ENCODE results near the gene WRAP73.

Gene WRAP73

DNA sequence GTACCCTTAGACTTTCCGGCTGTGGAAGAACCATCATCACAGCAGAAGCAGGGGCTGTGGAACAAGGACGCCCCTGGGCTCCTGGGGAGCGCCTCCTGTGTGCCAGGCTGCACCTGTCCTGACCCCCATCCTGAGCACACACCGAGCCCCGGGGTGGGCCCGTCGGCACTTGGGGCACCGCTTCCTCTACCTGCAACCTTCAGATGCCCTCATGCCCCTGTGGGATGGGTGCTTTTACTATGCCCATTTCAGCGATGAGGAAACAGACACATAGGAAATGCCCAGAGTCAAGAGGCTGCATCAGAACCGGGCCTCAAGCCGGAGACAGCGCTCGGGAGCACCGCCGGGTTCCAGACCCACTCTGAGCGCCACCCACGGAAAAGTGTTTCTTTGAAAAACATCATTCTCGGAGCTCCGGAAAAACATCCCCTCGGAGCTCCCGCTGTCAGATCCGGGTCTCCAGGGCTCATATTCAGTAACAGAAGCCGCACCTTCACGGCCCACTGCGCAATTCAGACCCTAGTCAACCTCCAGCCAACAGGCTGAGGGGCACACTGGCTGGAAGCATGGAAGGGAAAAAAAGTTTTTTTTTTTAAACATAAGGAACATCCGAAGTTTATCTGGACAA lies 17.1 kb downstream of the WRAP73 start:
- Histone ChIP-seq H4K20me1 (peaks cover 26% of the 10 kb centered on the region), H3K27ac (no peak overlapping the region), H3K36me3 (peaks cover 99% of the 10 kb centered on the region), H3K27me3 (no peaks in the 10 kb centered on the region), H3K4me3 (no peak overlapping the region), H3K4me2 (no peak overlapping the region), H3K9me3 (no peaks in the 10 kb centered on the region), H3K4me1 (peaks cover 30% of the 10 kb centered on the region), H3K9ac (no peak overlapping the region)
- TF ChIP-seq Cebpa-rat (IDR thresholded peaks at IDR 0.05): no peak

DNA sequence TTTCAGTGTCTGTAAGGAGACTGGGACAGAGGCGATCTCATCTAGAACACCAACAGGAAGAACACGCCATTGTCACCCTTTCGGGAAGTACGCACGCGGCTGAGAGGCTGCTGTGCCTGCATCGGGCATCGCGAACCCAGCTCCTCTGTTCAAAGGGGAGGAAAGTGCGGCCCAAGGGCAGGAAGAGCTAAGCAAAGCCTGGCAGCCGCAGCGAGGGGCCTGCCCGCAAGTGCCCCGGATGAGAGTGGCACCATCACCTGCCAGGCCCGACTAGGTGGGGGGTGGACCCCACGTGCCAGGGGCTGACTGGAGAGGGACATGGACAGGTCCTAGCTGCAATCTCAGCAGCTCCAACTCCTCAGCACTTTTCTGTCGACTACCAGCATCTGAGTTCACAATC lies 17.6 kb downstream of the WRAP73 start:
- peaks cover 25% of the 10 kb centered on the region for H3K4me1 ChIP-seq
- H3K9ac ChIP-seq: no peak overlapping the region
- no peaks in the 10 kb centered on the region for H3K27me3 ChIP-seq
- no peaks in the 10 kb centered on the region for H3K9me3 ChIP-seq
- no peak overlapping the region for H3K4me3 ChIP-seq
- no peak overlapping the region for H3K27ac ChIP-seq
- peaks cover 30% of the 10 kb centered on the region for H4K20me1 ChIP-seq
- TF ChIP-seq Cebpa-rat (IDR thresholded peaks at IDR 0.05): no peak
- H3K4me2 ChIP-seq: no peak overlapping the region
- peaks cover 99% of the 10 kb centered on the region for H3K36me3 ChIP-seq

DNA sequence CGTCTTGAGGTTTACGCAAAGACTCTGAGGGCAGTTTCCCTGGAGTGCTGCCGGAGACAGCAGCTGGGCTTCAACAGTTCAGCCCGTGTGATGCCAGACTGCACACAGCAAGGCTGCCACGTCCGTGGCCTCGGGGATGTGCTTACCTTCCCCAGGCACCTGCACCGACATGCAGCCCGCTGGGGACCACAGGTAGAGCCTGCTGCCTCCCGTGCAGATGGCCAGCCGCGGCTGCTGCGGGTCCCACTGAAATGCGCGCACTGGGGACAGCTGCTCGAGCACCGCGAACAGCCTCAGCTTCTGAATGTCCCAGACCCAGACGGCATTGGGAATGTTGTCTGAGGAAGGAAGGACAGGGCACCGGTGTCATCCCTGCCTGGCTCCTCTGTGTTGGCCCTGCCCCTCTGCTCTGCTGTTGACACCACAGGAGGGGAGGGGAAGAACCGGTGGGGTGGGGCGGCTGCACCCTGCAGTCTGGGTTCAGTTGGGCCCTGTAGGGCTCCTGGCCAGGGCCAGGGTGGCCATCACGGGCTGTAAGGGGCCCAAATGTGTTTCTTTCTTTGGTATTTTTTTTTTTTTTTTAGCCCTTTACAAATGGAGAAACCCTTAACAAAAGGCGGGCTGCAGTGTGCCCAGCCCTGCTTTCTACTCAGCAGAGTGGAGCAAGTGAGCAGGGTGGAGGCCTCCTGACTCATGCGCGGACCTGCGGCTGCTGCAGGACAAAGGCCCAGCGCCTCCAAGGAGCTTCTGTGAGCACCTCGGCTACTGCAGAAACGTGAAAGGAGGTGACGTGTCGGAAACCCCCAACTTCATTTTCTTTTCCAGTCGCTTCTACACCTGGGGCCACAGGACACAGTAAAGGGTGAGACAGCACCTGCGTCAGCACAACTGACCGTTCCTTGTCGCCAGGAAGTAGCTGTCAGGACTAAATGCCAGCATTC lies 18.3 kb downstream of the WRAP73 start:
- H3K9ac ChIP-seq: 0 out of 2 replicates have a peak overlapping the region, but pooled peaks have one; percentile 38
- peaks cover 30% of the 10 kb centered on the region for H4K20me1 ChIP-seq
- H3K4me3 ChIP-seq: no peak overlapping the region
- TF ChIP-seq Cebpa-rat (IDR thresholded peaks at IDR 0.05): no peak
- peaks cover 24% of the 10 kb centered on the region for H3K4me1 ChIP-seq
- no peak overlapping the region for H3K4me2 ChIP-seq
- H3K9me3 ChIP-seq: no peaks in the 10 kb centered on the region
- peaks cover 96% of the 10 kb centered on the region for H3K36me3 ChIP-seq
- H3K27ac ChIP-seq: no peak overlapping the region
- H3K27me3 ChIP-seq: no peaks in the 10 kb centered on the region

DNA sequence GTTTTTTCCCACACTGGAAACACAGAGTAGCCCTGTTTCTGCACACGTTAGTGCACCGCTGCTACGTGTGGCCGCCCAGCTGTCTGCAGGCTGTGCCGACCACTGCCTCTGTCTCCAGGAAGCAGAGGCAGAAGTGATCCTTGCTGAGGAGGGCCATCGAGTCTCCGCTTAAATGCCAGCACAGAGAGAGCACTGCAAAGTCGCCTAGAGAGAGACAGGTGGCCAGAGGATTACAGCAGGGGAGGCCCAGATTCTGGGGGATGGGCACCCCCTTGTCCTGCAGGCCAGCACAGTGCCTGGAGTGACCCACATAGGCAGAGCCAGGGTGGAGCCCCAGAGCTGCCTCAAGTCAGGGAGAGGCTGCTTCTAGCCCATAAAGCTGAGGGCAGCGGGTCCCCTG lies 19.0 kb downstream of the WRAP73 start:
- H4K20me1 ChIP-seq: peaks cover 32% of the 10 kb centered on the region
- H3K27ac ChIP-seq: no peak overlapping the region
- H3K36me3 ChIP-seq: peaks cover 90% of the 10 kb centered on the region
- H3K4me2 ChIP-seq: no peak overlapping the region
- 0 out of 2 replicates have a peak overlapping the region, but pooled peaks have one; percentile 38 for H3K9ac ChIP-seq
- H3K4me1 ChIP-seq: peaks cover 26% of the 10 kb centered on the region
- peaks cover under 1% of the 10 kb centered on the region; the same call in 1 of the 2 replicates for H3K27me3 ChIP-seq
- TF ChIP-seq Cebpa-rat (IDR thresholded peaks at IDR 0.05): no peak
- H3K4me3 ChIP-seq: no peak overlapping the region
- H3K9me3 ChIP-seq: no peaks in the 10 kb centered on the region

- Histone ChIP-seq H3K27ac (peak overlapping the region; percentile 26; the same call in 1 of the 2 replicates), H3K9ac (no peak overlapping the region), H3K4me1 (peaks cover 32% of the 10 kb centered on the region), H3K36me3 (peaks cover 82% of the 10 kb centered on the region), H3K4me3 (no peak overlapping the region), H4K20me1 (peaks cover 38% of the 10 kb centered on the region), H3K27me3 (peaks cover 6% of the 10 kb centered on the region; the same call in 1 of the 2 replicates), H3K9me3 (no peaks in the 10 kb centered on the region), H3K4me2 (peak overlapping the region; percentile 43)
- TF ChIP-seq Cebpa-rat (IDR thresholded peaks at IDR 0.05): no peak
Observed at GRCh38 chr1:3630161-3630611, 19.7 kb downstream of the WRAP73 start.

GRCh38 chr1:3629561-3630160 lies 20.2 kb downstream of the WRAP73 start:
- H3K27ac ChIP-seq: no peak overlapping the region
- H4K20me1 ChIP-seq: peaks cover 38% of the 10 kb centered on the region
- no peak for TF ChIP-seq Cebpa-rat (IDR thresholded peaks at IDR 0.05)
- H3K9me3 ChIP-seq: no peaks in the 10 kb centered on the region
- no peak overlapping the region for H3K9ac ChIP-seq
- H3K27me3 ChIP-seq: peaks cover 6% of the 10 kb centered on the region; the same call in 1 of the 2 replicates
- H3K4me1 ChIP-seq: peaks cover 32% of the 10 kb centered on the region
- no peak overlapping the region for H3K4me3 ChIP-seq
- peaks cover 77% of the 10 kb centered on the region for H3K36me3 ChIP-seq
- H3K4me2 ChIP-seq: peak overlapping the region; percentile 43

DNA sequence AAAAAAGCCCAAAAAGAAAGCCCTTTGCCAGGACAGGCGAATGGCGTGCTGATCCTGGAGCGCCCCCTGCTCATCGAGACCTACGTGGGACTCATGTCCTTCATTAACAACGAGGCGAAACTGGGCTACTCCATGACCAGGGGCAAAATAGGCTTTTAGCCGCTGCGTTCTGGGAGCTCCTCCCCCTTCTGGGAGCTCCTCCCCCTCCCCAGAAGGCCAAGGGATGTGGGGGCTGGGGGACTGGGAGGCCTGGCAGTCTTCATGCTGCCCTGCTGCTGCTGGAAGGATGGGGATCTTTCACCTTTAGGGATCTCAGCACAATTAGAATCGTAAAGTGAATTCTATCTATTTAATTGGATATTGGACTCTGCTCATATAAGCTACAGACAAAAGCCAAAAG lies 21.5 kb downstream of the WRAP73 start:
- Histone ChIP-seq H3K4me3 (no peak overlapping the region), H3K27ac (no peak overlapping the region), H3K4me1 (peaks cover 41% of the 10 kb centered on the region), H3K9me3 (no peaks in the 10 kb centered on the region), H3K36me3 (peaks cover 65% of the 10 kb centered on the region), H3K4me2 (no peak overlapping the region), H4K20me1 (peaks cover 47% of the 10 kb centered on the region), H3K27me3 (peaks cover 15% of the 10 kb centered on the region), H3K9ac (no peak overlapping the region)
- TF ChIP-seq Cebpa-rat (IDR thresholded peaks at IDR 0.05): no peak

GRCh38 chr1:3627515-3628253 lies 22.2 kb downstream of the WRAP73 start:
- Histone ChIP-seq H3K27ac (no peak overlapping the region), H3K36me3 (peaks cover 57% of the 10 kb centered on the region), H3K4me3 (no peak overlapping the region), H3K9me3 (no peaks in the 10 kb centered on the region), H3K4me2 (no peak overlapping the region), H4K20me1 (peaks cover 49% of the 10 kb centered on the region), H3K27me3 (peaks cover 23% of the 10 kb centered on the region), H3K9ac (no peak overlapping the region), H3K4me1 (peaks cover 44% of the 10 kb centered on the region)
- TF ChIP-seq Cebpa-rat (IDR thresholded peaks at IDR 0.05): no peak

DNA sequence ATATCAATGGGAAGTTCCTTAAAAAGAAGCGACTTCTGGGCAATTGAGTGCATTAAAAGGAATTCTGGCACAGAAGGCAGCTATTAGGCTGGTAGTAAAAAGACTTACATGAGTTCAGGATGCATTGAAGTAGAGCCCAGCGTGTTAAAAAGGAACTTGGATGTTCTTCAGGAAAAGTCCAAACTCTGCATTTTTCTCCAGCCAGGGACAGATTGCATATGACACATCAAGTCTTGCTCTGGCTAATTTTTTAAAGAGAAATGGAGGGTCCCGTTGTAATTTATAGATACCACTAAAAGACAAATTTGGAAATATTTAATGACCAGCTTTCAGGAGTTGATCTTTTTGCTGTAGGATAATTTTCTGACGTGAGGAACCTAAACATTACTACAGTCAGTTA lies 23.9 kb downstream of the WRAP73 start:
- Histone ChIP-seq H3K9me3 (no peaks in the 10 kb centered on the region), H3K36me3 (peaks cover 41% of the 10 kb centered on the region), H4K20me1 (peaks cover 49% of the 10 kb centered on the region), H3K27ac (no peak overlapping the region), H3K9ac (peak overlapping the region; percentile 72), H3K27me3 (peaks cover 29% of the 10 kb centered on the region), H3K4me3 (peak overlapping the region; percentile 83), H3K4me2 (peak overlapping the region; percentile 99), H3K4me1 (peaks cover 42% of the 10 kb centered on the region)
- TF ChIP-seq Cebpa-rat (IDR thresholded peaks at IDR 0.05): no peak
